GM12878 (cell line): ENCODE data around the gene OSBPL3. TPM values are rescaled to one million over a fixed set of nuclear protein-coding genes. Genes with fewer than 3 reads are reported as not detected.

ENCODE experiments used
- ATAC-seq: fragments of 200-7000 bp; cut with Tn5 transposase; 3 replicates; pipeline ENCODE4 v1.9.1; 2020; ENCODE audit warnings: mild to moderate bottlenecking, moderate library complexity
- BruUV-seq: library from RNA; stranded (reverse); fragments of 400-500 nt; replicated peaks from 2 replicates; lab custom pipeline; 2021; lab: Mats Ljungman, UMichigan
- CTCF ChIA-PET: fragments of 300-600 bp; sonication (Branson Sonifier 250); formaldehyde crosslinking; extraction: SDS; loops from one replicate; lab custom pipeline; 2021; ENCODE audit warnings: inconsistent platforms; lab: Yijun Ruan, JAX
- POLR2A ChIA-PET: fragments of 350-600 bp; formaldehyde crosslinking; extraction: SDS; loops from one replicate; lab custom pipeline; 2021; ENCODE audit warnings: inconsistent platforms; lab: Charles Lee
- RAD21 ChIA-PET: fragments of 300-600 bp; sonication (Branson Sonifier 250); formaldehyde crosslinking; loops from one replicate; lab custom pipeline; 2023; ENCODE audit warnings: antibody characterized with exemption; ENCODE audit not compliant: unreplicated experiment; lab: Charles Lee
- SMC1A ChIA-PET: fragments of 300-600 bp; sonication (Branson Sonifier 250); formaldehyde crosslinking; loops from one replicate; lab custom pipeline; 2023; ENCODE audit not compliant: unreplicated experiment, uncharacterized antibody; lab: Charles Lee
- DNase-seq: peaks from one replicate; pipeline ENCODE4 v3.0.0-alpha.2; 2011; ENCODE audit warnings: low read depth, low spot score
- FAIRE-seq: peaks from 3 replicates; lab custom pipeline; 2011; peaks lifted over from hg19 to GRCh38; lab: Jason Lieb, UNC
- H2AFZ ChIP-seq: 2 replicates; pipeline ENCODE4 v1.6.0; 2011; ENCODE audit warnings: low read depth, low read length, control low read depth; ENCODE audit not compliant: control insufficient read depth
- H3K27ac ChIP-seq: 2 replicates; pipeline ENCODE4 v1.5.1; 2011; ENCODE audit warnings: control low read depth; ENCODE audit not compliant: control insufficient read depth, insufficient read depth
- H3K27me3 ChIP-seq, 2 experiments: replicated peaks in 1 of 2; 2 replicates each; pipeline versions ENCODE4 v1.6.0 to v1.6.1; 2011; ENCODE audit warnings: low read length in 1 of 2; ENCODE audit not compliant: control insufficient read depth in 2 of 2, insufficient read depth in 2 of 2
- H3K36me3 ChIP-seq, 2 experiments: 2 replicates each; pipeline ENCODE4 v1.5.1; 2011; ENCODE audit warnings: low read length in 1 of 2; ENCODE audit not compliant: control insufficient read depth in 2 of 2, insufficient read depth in 2 of 2
- H3K4me1 ChIP-seq: 2 replicates; pipeline ENCODE4 v1.6.1; 2011; ENCODE audit warnings: mild to moderate bottlenecking, low read length, moderate library complexity, mixed read lengths; ENCODE audit not compliant: control insufficient read depth, insufficient read depth
- H3K4me2 ChIP-seq: 2 replicates; pipeline ENCODE4 v1.6.0; 2011; ENCODE audit warnings: control low read depth; ENCODE audit not compliant: control insufficient read depth, insufficient read depth
- H3K4me3 ChIP-seq: fragments of 200-600 bp; sonication (generic); 2 replicates; pipeline ENCODE4 v1.5.1; 2016
- H3K79me2 ChIP-seq: 2 replicates; pipeline ENCODE4 v1.6.0; 2011; ENCODE audit warnings: low read length; ENCODE audit not compliant: control insufficient read depth, insufficient read depth
- H3K9ac ChIP-seq: 2 replicates; pipeline ENCODE4 v1.8.0; 2011; ENCODE audit warnings: low read length, control low read depth, mixed read lengths; ENCODE audit not compliant: control insufficient read depth, insufficient read depth
- H3K9me3 ChIP-seq: replicated peaks from 3 replicates; pipeline ENCODE4 v1.5.1; 2011; ENCODE audit warnings: mild to moderate bottlenecking, low read length; ENCODE audit not compliant: control insufficient read depth, insufficient read depth
- H4K20me1 ChIP-seq: 2 replicates; pipeline ENCODE4 v1.6.0; 2011; ENCODE audit not compliant: control insufficient read depth, insufficient read depth
- CHD1 ChIP-seq: IDR thresholded peaks from 2 replicates; pipeline ENCODE4 v1.6.1; 2012; ENCODE audit warnings: low read depth, low read length, improper control_type of control experiment
- DPF2 ChIP-seq: fragments of 450-650 bp; IDR thresholded peaks from 2 replicates; pipeline ENCODE4 v1.6.1; 2017; ENCODE audit warnings: mild to moderate bottlenecking
- E4F1 ChIP-seq: fragments of 450-650 bp; IDR thresholded peaks from 2 replicates; pipeline ENCODE4 v1.6.1; 2018; ENCODE audit warnings: borderline replicate concordance, mild to moderate bottlenecking; ENCODE audit not compliant: partially characterized antibody
- ETV6 ChIP-seq, 2 experiments: fragments of 450-650 bp in 1 of 2; IDR thresholded peaks in 1 of 2; conservative IDR thresholded peaks in 1 of 2; 2 replicates each; pipeline ENCODE4 v1.6.1; 2014; ENCODE audit warnings: antibody characterized with exemption in 1 of 2, borderline replicate concordance in 1 of 2, low read depth in 1 of 2, mild to moderate bottlenecking in 1 of 2, moderate library complexity in 1 of 2
- FOXK2 ChIP-seq: fragments of 450-650 bp; IDR thresholded peaks from 2 replicates; pipeline ENCODE4 v1.6.1; 2017; ENCODE audit warnings: mild to moderate bottlenecking, moderate library complexity
- GABPA ChIP-seq: IDR thresholded peaks from 2 replicates; pipeline ENCODE4 v1.6.1; 2014; ENCODE audit warnings: antibody characterized with exemption, low read depth, mild to moderate bottlenecking, inconsistent platforms
- HCFC1 ChIP-seq: fragments of 150-350 bp; IDR thresholded peaks from 2 replicates; pipeline ENCODE4 v1.6.1; 2014; ENCODE audit warnings: low read length
- KDM1A ChIP-seq: fragments of 200-600 bp; sonication (generic); IDR thresholded peaks from 2 replicates; pipeline ENCODE4 v1.6.1; 2016; ENCODE audit warnings: borderline replicate concordance
- NR2C2 ChIP-seq: IDR thresholded peaks from 2 replicates; pipeline ENCODE4 v1.6.1; 2011; ENCODE audit warnings: borderline replicate concordance, low read depth; ENCODE audit not compliant: control insufficient read depth, insufficient read length
- PAX8 ChIP-seq: fragments of 450-650 bp; IDR thresholded peaks from 2 replicates; pipeline ENCODE4 v1.6.1; 2017; ENCODE audit warnings: mild to moderate bottlenecking, moderate library complexity
- POLR2AphosphoS2 ChIP-seq: IDR thresholded peaks from 2 replicates; pipeline ENCODE4 v1.6.1; 2011; ENCODE audit warnings: low read depth, mild to moderate bottlenecking, low read length, improper control_type of control experiment, moderate library complexity
- POU2F2 ChIP-seq: IDR thresholded peaks from 3 replicates; pipeline ENCODE4 v1.6.1; 2011; ENCODE audit warnings: low read depth, mild to moderate bottlenecking, low read length, borderline replicate concordance
- RAD21 ChIP-seq: IDR thresholded peaks from 2 replicates; pipeline ENCODE4 v1.6.1; 2011; ENCODE audit warnings: mild to moderate bottlenecking, low read depth, low read length, moderate library complexity; ENCODE audit not compliant: insufficient read depth
- SMARCA5 ChIP-seq: fragments of 450-650 bp; IDR thresholded peaks from 2 replicates; pipeline ENCODE4 v1.6.1; 2017; ENCODE audit warnings: mild to moderate bottlenecking
- SREBF2 ChIP-seq: IDR thresholded peaks from 2 replicates; pipeline ENCODE4 v1.6.1; 2012; ENCODE audit warnings: mild to moderate bottlenecking, low read length
- TCF3 ChIP-seq: IDR thresholded peaks from 2 replicates; pipeline ENCODE4 v1.6.1; 2012; ENCODE audit warnings: low read depth, mild to moderate bottlenecking, low read length, borderline replicate concordance; ENCODE audit not compliant: insufficient read depth
- TCF7 ChIP-seq: IDR thresholded peaks from 2 replicates; pipeline ENCODE4 v1.6.1; 2014; ENCODE audit warnings: antibody characterized with exemption, borderline replicate concordance
- USF1 ChIP-seq: IDR thresholded peaks from 2 replicates; pipeline ENCODE4 v1.6.1; 2011; ENCODE audit warnings: borderline replicate concordance, low read depth, mild to moderate bottlenecking, moderate library complexity, mixed read lengths, low read length; ENCODE audit not compliant: insufficient read depth; ENCODE audit errors: extremely low read length
- ZSCAN29 ChIP-seq: fragments of 450-650 bp; IDR thresholded peaks from 2 replicates; pipeline ENCODE4 v1.6.1; 2017; ENCODE audit warnings: mild to moderate bottlenecking, moderate library complexity
- in situ Hi-C: fragments of 300-500 bp; cut with MboI; formaldehyde crosslinking; loops from 9 replicates; pipeline ENCODE4 v1.14.3; 2018; ENCODE audit warnings: mixed read lengths
- intact Hi-C: fragments of 100-400 bp; cut with micrococcal nuclease; formaldehyde crosslinking; loops from one replicate; pipeline ENCODE4 v1.14.2; 2022; ENCODE audit not compliant: unreplicated experiment
- polyA plus RNA-seq, 11 experiments: library from polyadenylated mRNA; depleted of rRNA in 4 of 11; unstranded in 6 of 11; stranded (reverse) in 5 of 11; fragments of >200 nt; fragmentation: Nextera tagmentation in 4 of 11; fragmentation: Illumina TruSeq in 1 of 11; extraction: Ambion mirVana in 4 of 11; extraction: Trizol in 1 of 11; gene quantifications; 1 replicate in 1 of 11; 2 replicates in 10 of 11; pipeline versions ENCODE4 v1.2.1 to v1.2.3, GENCODE V29; 2011 to 2016; ENCODE audit warnings: inconsistent platforms in 2 of 11, missing spikeins in 2 of 11, low read depth in 1 of 11
- total RNA-seq, 4 experiments: library from RNA; depleted of rRNA in 3 of 4; stranded (reverse); fragments of >200 nt in 3 of 4; fragmentation: Illumina TruSeq in 1 of 4; extraction: Trizol in 1 of 4; gene quantifications; 2 replicates each; pipeline versions ENCODE4 v1.2.1 to v1.2.3, GENCODE V29; 2013 to 2021

Gene OSBPL3
- total and polyA plus RNA-seq, 10 of the 15 experiments (the other 5 are each of a cell fraction or from before 2014, with no cell fraction given), result 6.1 to 46.6 (median 27.0) TPM

- CTCF ChIA-PET, result no interaction called here
- H2AFZ ChIP-seq, result no peak overlapping the region
Observed at GRCh38 chr7:24958399-24958798, 21.6 kb downstream of the OSBPL3 start.

More at GRCh38 chr7:24958399-24958798, 21.6 kb downstream of the OSBPL3 start:
- no peaks in the 10 kb centered on the region for H3K36me3 ChIP-seq
- ATAC-seq (no peak), DNase-seq (no peak), FAIRE-seq (no peak)
- in situ Hi-C loops, result no loop called here
- no TSS peak for BruUV-seq
- H3K4me2 ChIP-seq, result no peak overlapping the region
- SMC1A ChIA-PET, result interaction anchor here (12.8 kb wide), 1 partner anchor 19 kb away, joined by 189 read pairs; the partner anchor contains the start of gene OSBPL3
- no peaks in the 10 kb centered on the region for H4K20me1 ChIP-seq
- no peaks in the 10 kb centered on the region for H3K27me3 ChIP-seq
- RAD21 ChIA-PET, result no interaction called here
- H3K4me1 ChIP-seq, result peaks cover 11% of the 10 kb centered on the region
- H3K9me3 ChIP-seq, result no peaks in the 10 kb centered on the region
- peaks cover 83% of the 10 kb centered on the region for H3K79me2 ChIP-seq
- no peak for TF ChIP-seq FOXK2
- no peak for TF ChIP-seq SMARCA5
- TF ChIP-seq USF1, result no peak
- TF ChIP-seq HCFC1, result no peak
- no peak for TF ChIP-seq ETV6 (conservative IDR thresholded peaks at IDR 0.05 in 1 of 2, IDR thresholded peaks at IDR 0.05 in 1 of 2; ENCODE audit: borderline replicate concordance in 1 of 2, low read depth in 1 of 2)
- no peak for TF ChIP-seq GABPA
- TF ChIP-seq TCF3, result no peak
- TF ChIP-seq E4F1, result no peak
- TF ChIP-seq CHD1, result no peak
- TF ChIP-seq SREBF2, result no peak
- TF ChIP-seq PAX8, result no peak
- no peak for TF ChIP-seq NR2C2
- no peak for TF ChIP-seq RAD21
- TF ChIP-seq TCF7, result no peak
- TF ChIP-seq KDM1A, result no peak
- TF ChIP-seq POLR2AphosphoS2, result no peak
- TF ChIP-seq ZSCAN29, result no peak
- TF ChIP-seq DPF2, result no peak
- TF ChIP-seq POU2F2, result no peak
- POLR2A ChIA-PET, result interaction anchor here (1.0 kb wide), 1 partner anchor 21 kb away, joined by 4 read pairs; no protein-coding TSS in a partner anchor
- H3K27ac ChIP-seq, result no peak overlapping the region
- H3K4me3 ChIP-seq, result no peak overlapping the region
- no peak overlapping the region for H3K9ac ChIP-seq
- intact Hi-C loops, result no loop called here
